A549 treated with DMSO at 1 μM for 4 hours (cell line): ENCODE measurements around the gene BIRC6. TPM values are rescaled to one million over a fixed set of nuclear protein-coding genes. Genes with fewer than 3 reads are reported as not detected.

Experiments used
- total RNA-seq: library from RNA; stranded (reverse); fragments of 200-300 nt; extraction: Qiagen RNA extraction; gene quantifications from 5 replicates; pipeline ENCODE4 v1.2.3, GENCODE V29; 2022; ENCODE audit warnings: low read depth

BIRC6 gene
- 31.9 to 40.4 TPM (median 38.5 TPM) in 5 replicates for total RNA-seq

GRCh38 chr2:32356681-32357317, at the start of gene BIRC6:
TSS of gene BIRC6 (plus strand) at chr2:32357023. CDS start at chr2:32357162, 139 bp downstream.

GRCh38 chr2:32627814-32628579, 271.2 kb downstream of the BIRC6 start, which contains the start of gene TTC27:
TSS of gene TTC27 (plus strand) at chr2:32628050. CDS start at chr2:32628293, 243 bp downstream.

Other genes starting within 250 kb of the BIRC6 start
- gene SLC30A6, start 191.2 kb upstream of the BIRC6 start, total RNA-seq: 13.8 to 22.9 TPM (median 18.9 TPM) in 5 replicates
- 0.05 TPM in 1 of 5 replicates, not detected in the others for gene NLRC4, start 92.1 kb upstream of the BIRC6 start, total RNA-seq
- gene YIPF4, start 79.1 kb upstream of the BIRC6 start, total RNA-seq: 39.8 to 66.6 TPM (median 53.5 TPM) in 5 replicates